ENCODE measurements around the gene PRKG1. TPM values are rescaled to one million over a fixed set of nuclear protein-coding genes. Genes with fewer than 3 reads are reported as not detected.
"Not testable (repeated sequence)": the region's sequence is repeated elsewhere in the genome, so short reads cannot be mapped to it uniquely, and the experiment has no call there.

PRKG1 gene
- total RNA-seq, 1 experiment from 2014 or later = 1.7 TPM

GRCh38 chr10:51502124-51502523, 427.8 kb downstream of the PRKG1 start:
- no peak for DNase-seq (ENCODE audit: low read depth)

DNA sequence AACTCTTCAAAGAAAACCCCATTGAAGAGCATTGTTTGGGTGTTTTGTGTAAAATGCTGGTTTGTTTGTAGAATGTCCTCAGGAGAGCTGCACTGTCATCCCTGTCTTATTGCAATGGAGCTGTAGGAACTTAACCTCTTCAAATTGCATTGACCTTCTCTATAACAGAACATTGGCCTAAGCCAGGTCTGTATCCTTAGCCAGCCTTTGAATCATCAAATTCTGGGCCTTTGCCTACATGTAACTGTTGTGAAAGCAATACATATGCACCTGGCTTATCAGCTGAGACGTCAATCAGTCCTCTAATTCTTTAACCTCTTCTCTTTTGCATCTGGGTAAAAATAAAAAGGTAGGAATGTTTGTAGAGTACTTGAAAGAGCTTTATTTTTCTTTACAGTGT, 429.1 kb downstream of the PRKG1 start:
- no peak for DNase-seq (ENCODE audit: low read depth)

DNA sequence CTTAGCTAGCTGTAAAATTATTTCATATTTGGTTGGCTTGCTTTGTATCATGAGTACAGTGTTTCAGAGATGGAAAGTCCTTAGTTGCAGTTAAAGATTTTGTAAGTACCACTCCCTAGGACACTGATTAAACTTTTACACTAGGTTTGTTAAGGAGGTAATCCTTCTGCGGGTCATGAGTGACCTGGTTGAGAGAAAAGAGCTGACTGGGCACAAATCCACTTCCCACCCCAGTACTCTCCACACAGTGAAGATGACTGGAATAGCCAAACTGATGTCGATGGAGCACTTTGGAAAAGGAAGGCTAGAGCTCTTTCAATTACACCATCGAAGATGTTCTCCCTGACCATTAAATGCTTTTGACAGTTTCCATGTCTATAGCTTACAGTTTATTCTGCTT, 433.2 kb downstream of the PRKG1 start:
- DNase-seq (ENCODE audit: low read depth) = no peak

DNA sequence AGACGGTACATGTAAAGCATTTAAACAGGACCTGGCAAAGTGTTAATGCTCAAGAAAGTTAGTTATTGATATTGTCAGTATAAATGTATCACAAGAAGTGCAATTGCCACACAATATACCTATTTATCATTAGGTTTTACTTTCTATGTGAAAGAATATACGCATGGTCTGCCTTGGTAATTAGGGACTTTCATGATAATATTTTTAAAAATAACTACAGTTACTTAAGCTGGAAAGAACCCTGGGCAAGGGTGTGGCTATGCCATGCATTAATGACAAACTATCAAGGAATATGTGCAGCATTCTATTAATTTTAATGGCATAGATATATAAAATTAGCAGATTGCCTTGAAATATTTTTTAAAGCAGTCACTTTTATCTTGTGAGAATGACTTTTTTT, 433.9 kb downstream of the PRKG1 start:
- no peak for DNase-seq (ENCODE audit: low read depth)

DNA sequence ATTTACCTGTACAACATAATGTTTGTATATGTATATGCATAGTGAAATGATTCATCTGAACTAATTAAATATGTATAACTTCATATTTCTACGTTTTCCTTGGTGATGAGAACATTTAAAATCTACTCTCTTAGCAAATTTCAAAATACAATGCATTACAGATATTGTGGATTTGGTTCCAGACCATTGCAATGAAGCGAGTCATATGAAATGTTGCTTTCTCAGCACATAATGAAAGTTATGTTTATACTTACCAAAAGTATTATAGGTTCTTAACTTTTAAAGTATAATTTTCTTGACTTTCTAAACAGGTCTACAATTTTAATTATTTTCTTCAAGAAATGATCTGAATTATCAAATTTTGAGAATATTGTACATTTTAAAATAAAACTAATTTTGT, 435.9 kb downstream of the PRKG1 start:
- peak; percentile 12 for DNase-seq (ENCODE audit: low read depth)

DNA sequence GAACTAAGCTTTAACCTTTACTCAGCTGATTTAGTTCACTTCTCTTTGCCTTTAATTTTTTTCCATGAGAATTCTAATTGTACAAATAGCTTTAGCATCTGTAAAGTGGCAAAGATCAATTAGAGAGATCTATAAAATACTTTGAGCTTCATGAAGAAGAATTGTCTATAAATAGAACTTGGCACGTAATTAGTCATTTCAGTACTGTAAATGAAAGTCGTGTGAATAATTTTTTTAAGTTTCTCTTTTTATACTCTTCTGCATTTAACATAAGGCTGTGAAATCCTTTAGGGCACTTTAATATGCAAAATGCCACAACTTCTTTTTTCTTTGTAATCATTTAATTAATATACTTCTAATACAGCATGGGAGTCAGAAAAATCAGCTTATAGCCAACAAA, 447.3 kb downstream of the PRKG1 start:
- DNase-seq (ENCODE audit: low read depth) = no peak

DNA sequence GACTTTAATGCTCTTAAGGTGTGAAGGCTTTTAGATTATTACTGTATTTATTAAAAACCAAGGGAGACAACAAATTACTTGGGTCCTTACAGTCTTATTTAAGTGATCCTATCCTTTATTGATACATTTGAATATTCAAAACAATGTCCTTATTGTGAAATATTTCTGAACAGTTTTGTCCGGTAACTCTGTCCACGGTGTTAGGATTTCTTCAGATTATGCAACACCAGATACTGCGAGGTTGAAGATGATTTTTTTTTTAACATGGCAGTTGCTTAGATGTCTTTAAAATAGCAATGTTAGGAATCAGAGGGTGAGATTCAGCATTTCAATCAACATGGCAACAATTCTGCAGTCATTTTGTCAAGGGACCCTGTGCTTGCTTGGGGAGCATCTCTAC, 448.6 kb downstream of the PRKG1 start:
- DNase-seq (ENCODE audit: low read depth) = no peak

- no peak for DNase-seq (ENCODE audit: low read depth)
Observed at GRCh38 chr10:51523440-51523839, 449.2 kb downstream of the PRKG1 start.

DNA sequence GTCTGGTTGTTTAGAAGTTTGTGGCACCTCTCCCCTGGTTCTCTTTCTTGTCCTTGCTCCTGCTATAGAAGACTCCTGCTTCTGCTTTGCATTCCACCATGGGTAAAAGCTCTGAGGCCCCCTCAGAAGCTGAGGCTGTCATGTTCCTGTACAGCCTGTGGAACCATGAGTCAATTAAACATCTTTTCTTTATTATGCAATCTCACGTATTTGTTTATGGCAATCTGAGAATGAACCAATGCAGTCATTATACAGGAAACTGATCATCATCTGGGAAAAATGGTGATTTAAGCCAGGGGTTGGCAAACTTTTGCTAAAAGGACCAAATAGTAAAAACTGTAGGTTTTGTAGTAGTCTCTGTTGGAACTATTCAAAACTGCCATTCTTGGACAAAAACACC, 449.8 kb downstream of the PRKG1 start:
- DNase-seq (ENCODE audit: low read depth) = peak; percentile 6

DNA sequence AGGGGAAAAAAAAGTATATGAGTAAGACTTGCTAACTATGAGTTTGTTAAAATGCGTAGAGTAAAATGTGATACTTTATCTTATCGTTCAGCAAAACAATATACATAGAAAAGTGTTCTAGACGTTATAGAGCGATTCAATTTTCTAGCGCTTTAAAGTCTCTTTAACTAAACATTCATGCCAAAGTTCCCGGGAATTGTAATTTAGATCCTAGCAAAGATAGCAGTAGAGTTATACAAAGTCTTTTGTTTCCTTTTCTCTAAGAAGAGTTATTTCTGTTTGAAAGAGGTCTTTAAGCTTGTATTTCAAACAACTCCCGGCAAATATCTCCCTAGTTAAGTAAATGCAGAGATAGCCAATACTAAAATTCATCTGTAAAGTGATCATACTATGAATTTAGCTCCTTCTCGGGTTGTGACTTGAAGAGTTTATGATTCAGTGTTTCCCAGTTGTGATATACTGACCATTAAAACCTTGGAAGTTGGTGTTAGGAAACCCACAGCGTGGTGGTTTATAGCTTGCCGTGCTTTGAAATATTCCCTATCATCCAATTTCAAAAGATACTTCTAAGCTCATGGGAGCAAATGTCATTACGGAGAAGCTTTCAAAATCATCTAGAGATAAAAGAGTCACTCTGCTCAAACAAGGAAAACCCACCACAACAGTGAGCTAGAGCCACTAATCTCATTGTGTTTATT, 453.4 kb downstream of the PRKG1 start:
- DNase-seq (ENCODE audit: low read depth) = peak; percentile 12

GRCh38 chr10:51528527-51528926, 454.2 kb downstream of the PRKG1 start:
- no peak for DNase-seq (ENCODE audit: low read depth)

DNA sequence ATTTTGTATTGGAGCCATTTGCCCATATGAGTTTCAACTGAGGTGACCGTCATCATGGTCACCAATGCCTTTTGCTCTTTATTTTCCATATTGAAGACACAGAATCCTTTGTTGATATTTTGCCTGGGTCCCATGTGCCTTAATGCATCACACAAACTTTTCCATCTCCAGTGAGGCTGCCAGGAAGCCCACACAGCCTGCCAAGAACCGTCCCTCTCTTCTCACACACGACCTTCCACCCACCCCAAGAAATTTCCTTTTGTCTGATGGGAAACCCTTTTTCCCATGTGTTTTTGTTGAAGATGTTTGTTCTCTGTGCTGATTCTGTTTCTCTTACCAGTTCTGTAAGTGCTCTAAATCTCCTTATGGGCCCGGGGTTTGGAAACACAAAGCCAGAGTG, 456.3 kb downstream of the PRKG1 start:
- DNase-seq (ENCODE audit: low read depth) = no peak

- no peak for DNase-seq (ENCODE audit: low read depth)
Observed at GRCh38 chr10:51532044-51532443, 457.8 kb downstream of the PRKG1 start.

DNA sequence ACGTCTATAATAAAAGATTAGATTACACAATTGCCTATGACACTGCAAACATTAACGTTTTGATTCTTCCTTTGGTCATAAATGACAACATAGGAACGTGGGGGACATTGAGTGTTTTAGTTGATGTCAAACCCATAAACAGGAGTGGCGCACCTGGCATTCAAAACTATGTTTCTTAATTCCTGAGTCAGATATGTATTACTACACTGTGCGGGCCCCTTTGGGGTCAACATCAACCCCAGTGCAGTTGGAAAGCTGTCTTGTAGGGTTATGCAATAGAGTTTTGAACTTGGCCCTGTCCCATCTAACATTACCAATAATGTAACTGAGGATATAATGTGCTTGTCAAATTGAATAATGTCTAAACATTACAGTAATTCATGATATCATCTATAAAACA, 468.6 kb downstream of the PRKG1 start:
- no peak for DNase-seq (ENCODE audit: low read depth)

GRCh38 chr10:51544933-51545332, 470.6 kb downstream of the PRKG1 start:
- no peak for DNase-seq (ENCODE audit: low read depth)

DNA sequence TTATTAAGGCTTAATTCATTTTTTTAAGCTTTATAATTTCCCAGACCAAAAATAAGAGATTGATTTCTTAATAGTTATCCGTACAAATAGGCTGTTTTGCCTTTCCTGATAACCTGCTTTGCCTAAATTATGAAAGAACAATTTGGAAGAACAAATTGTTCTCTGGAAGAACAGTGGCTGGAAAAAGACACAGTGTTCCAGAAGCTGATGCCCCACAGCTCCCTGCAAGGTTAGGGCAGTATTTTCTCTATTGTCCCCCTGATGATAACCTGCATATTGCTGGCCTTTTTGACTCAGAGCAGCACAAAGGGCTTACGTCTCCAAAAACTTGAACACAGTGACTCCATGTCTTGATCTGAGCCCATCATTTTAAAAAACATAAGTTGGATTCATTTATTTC, 473.7 kb downstream of the PRKG1 start:
- no peak for DNase-seq (ENCODE audit: low read depth)

DNA sequence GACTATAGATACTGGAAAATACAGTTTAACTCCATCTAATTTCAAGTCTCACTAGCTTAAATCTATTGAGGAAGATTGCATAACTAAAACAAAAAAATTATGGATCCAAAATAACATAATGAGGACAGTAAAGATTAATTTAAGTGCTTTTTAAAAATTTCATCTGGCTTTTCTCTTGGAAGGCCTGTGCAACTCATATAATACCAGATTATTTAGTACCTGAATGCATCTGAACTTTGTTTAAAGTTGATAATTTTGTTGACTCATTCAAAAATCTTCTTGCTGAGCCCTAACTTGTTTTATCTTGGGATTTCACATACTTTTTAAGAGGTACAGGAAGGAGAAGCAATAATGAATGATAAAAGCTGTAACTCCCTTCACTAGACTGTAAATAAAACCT, 478.6 kb downstream of the PRKG1 start:
- no peak for DNase-seq (ENCODE audit: low read depth)

DNA sequence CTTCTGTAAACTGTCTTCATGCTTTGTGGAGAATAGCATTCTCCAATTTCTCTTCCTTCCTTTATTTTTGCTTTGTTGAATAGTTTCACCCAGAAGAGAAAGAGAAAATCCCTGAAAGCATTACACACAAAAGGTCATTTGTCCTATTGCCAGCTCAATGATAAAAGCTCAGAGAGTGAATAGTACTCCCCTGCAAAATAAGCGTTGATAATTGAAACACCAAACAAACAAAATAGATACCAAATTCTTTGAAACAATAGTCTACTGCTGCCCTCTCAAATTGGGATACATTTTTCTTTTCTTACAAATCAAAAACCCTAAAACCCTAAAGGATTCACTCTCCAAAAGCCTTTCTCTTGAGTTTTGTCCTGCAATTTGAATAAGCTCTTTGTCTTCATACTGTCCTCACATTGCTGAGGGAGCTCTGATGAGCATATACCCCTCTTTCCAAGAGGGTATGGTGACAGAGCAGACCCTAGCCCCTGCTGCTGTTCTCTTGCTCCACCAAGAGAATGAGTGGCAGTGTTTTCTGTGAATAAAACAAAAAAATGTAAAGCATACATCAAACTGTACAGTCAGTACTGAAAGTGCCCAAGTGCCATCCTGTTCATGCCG, 490.7 kb downstream of the PRKG1 start:
- DNase-seq (ENCODE audit: low read depth) = no peak

- DNase-seq (ENCODE audit: low read depth) = no peak
Observed at GRCh38 chr10:51567271-51567670, 493.0 kb downstream of the PRKG1 start.

DNA sequence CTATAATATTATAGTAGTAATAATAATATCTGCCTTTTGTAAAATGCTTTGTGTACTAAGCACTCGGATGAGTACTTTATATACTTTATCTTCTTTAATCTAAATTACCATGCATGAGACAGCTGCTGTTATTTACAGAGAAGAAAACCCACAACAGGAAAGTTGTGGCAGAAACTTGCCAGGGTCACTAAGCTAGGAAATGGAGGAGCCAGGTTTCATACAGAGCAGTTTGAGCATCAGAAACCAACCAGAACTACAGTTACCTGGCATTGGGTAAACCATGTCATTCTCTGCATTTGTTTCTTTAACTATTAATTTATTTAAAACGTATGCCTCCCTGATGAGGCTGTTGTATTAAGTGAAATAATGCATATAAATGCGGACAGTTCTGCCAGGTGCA, 495.2 kb downstream of the PRKG1 start:
- DNase-seq (ENCODE audit: low read depth) = no peak

DNA sequence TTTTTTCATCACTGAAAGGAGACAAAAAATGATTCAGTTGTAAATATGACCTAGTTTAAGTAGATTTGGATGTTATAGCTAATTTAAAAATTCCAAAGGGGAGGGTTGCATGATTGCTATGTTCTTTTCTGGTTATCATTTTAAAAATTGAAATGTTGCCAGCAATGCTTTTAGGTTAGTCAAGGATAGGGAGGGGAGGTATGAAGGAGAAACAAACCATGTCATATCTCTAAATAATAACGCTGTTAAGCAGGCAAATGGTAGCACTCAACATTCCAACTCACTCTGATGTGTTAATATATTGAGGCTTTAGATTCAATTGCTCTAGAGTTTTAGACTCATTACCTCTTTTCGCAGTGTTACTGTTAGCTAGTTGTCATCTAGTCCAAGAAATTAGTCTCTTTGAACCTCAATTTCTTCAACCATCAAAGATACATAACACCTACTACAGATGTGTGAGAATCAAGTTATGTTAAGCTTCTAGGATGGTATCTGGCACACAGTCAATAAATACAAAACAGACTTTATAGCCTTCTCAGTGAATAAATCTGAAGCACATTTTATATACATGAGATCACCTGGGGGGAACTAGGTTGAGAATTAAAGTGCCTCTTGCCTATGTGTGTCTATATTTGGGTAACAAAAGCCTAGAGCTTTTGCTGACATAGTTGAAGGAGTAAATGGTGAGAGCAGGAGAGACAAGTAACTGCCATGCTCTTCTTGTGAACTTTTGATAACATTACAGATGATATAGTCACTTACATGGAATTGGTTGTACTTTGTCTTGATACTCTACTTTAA, 500.2 kb downstream of the PRKG1 start:
- DNase-seq (ENCODE audit: low read depth) = peak; percentile 12

GRCh38 chr10:51581196-51581595, 506.9 kb downstream of the PRKG1 start:
- DNase-seq (ENCODE audit: low read depth) = not testable (repeated sequence)

DNA sequence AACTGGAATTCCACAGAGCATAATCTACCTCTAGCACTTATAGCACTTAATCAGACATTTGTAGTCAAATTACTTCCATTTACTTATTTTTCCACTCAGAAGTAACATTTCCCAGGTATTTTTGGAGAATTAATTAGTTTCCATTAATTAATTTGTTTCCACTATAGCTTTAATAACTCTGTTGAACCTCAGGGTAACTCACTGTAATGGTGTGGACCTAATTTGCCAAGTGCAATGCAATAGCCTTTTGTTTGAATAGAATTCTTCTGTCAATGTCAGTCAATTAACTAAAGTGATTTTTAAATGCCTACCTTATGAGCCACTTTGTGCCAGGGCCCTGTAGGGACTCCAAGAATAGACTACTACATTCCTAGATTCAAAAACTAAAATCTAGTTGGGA, 509.7 kb downstream of the PRKG1 start:
- DNase-seq (ENCODE audit: low read depth) = no peak

All from M059J (cell line).